GM13977 (cell line): ENCODE results near the gene AQP5.
"Not testable (repeated sequence)": the region's sequence is repeated elsewhere in the genome, so short reads cannot be mapped to it uniquely, and the experiment has no call there.

ENCODE experiments used
- DNase-seq: peaks from one replicate; pipeline ENCODE4 v3.0.0; 2012; ENCODE audit warnings: low spot score
- CTCF ChIP-seq: IDR thresholded peaks from 2 replicates; pipeline ENCODE4 v1.5.1; 2012; ENCODE audit warnings: mild to moderate bottlenecking, control low read depth; ENCODE audit not compliant: insufficient read depth; ENCODE audit errors: extremely low read depth, missing control alignments
- in situ Hi-C: fragments of 300-500 bp; cut with MboI; formaldehyde crosslinking; loops from one replicate; pipeline ENCODE4 v1.12.0; 2022; ENCODE audit warnings: low sequenced_read_pairs, low pct_unique_long_range_greater_than_20kb, mixed read lengths, inconsistent platforms; ENCODE audit not compliant: unreplicated experiment

AQP5 gene

DNA sequence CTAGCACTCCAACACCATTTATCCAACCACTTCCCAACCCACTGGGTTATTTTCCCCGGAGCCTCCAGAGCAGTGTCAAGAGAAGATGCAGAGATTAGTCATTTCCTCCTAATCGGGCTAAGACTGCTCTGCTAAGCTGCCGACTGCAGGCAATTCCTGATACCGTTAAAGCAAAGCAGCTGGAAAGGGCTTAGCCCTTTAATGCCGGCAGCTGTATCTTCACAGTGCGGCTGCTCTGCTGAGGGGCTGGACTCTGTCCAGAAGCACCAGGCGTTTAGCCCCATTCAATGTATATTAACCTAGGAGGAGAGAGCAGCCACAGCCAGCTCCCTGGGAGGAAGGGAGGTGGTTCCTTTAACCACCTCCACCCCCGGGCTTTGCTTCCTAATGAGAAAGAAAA is 22.2 kb downstream of the AQP5 start:
- TF ChIP-seq CTCF: no peak
- no peak for DNase-seq
- in situ Hi-C loops: no loop called here

GRCh38 chr12:49984476-49985359 is 23.0 kb downstream of the AQP5 start:
- TF ChIP-seq CTCF: no peak
- in situ Hi-C loops: no loop called here
- no peak for DNase-seq

DNA sequence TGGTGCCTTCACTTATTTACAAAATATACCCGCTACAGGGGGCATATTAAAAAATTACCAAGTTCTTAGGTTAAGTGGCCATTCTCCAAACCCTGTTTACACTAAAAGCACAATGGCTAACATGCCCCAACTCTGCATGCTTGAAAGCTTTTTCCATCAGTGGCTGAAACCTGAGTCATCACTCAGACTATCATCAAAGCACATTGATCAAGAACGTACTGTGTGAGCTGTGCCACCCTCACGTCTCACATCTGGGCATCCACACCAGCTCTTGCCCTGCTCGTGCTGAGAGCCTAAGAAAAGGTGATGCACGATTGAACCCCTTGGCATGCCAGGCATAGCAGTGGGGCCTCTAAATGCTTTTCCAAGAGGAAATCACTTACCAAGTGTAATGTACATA is 24.3 kb downstream of the AQP5 start:
- TF ChIP-seq CTCF: no peak
- in situ Hi-C loops: no loop called here
- no peak for DNase-seq

- in situ Hi-C loops, DNase-seq: not testable (repeated sequence)
Observed at GRCh38 chr12:49986476-49986875, 24.8 kb downstream of the AQP5 start.

- no peak for DNase-seq
- TF ChIP-seq CTCF: no peak
- in situ Hi-C loops: no loop called here
Observed at GRCh38 chr12:49987625-49988303, 26.1 kb downstream of the AQP5 start.

DNA sequence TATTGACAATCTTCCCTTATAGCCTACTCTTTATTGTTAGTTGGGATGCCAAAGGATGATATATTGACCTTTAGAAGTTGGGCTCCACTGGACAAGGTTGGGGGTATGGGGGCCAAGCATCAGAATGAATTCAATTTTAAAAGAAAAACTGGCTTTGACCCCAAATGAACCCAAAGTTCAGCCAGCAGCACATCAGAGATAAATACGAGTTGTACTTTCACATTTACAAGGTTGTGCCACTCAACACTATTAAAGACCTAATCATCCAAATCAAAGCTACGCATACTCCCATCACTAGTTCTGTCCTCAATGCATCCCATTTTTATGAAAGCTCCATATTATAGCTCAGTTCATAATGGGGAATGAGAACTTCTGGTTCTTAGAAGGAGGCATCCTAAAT is 27.7 kb downstream of the AQP5 start:
- in situ Hi-C loops, DNase-seq: not testable (repeated sequence)

- in situ Hi-C loops: no loop called here
- DNase-seq: no peak
- no peak for TF ChIP-seq CTCF
Observed at GRCh38 chr12:49990273-49990672, 28.6 kb downstream of the AQP5 start.
